SK-N-SH (cell line): ENCODE data around the gene SEMA4G. TPM values are rescaled to one million over a fixed set of nuclear protein-coding genes. Genes with fewer than 3 reads are reported as not detected.

Experiments
- CTCF ChIA-PET: fragments of 300-600, 350-600 bp; formaldehyde crosslinking; extraction: SDS; loops from one replicate; lab custom pipeline; 2021; lab: Yijun Ruan, JAX
- POLR2A ChIA-PET: fragments of 350-600 bp; sonication (Branson Sonifier 250); formaldehyde crosslinking; extraction: SDS; loops from one replicate; lab custom pipeline; 2020; ENCODE audit warnings: antibody characterized with exemption, inconsistent platforms; lab: Yijun Ruan, JAX
- DNase-seq: peaks from one replicate; pipeline ENCODE4 v3.0.0; 2012
- H2AFZ ChIP-seq: fragments of 200-600 bp; sonication (generic); 2 replicates; pipeline ENCODE4 v1.8.1; 2016; ENCODE audit warnings: antibody characterized with exemption, mild to moderate bottlenecking, low read depth
- H3F3A ChIP-seq: fragments of 200-600 bp; sonication (generic); replicated peaks from 2 replicates; pipeline ENCODE3; 2016; ENCODE audit warnings: antibody characterized with exemption, mild to moderate bottlenecking; ENCODE audit not compliant: insufficient read depth
- H3K27ac ChIP-seq, 2 experiments: fragments of 200-500 bp in 1 of 2; fragments of 200-600 bp in 1 of 2; sonication (Bioruptor generic) in 1 of 2; sonication (generic), shearing (Covaris generic) in 1 of 2; 2 replicates each; pipeline versions ENCODE4 v1.5.1 to v1.6.1; 2014 to 2016; ENCODE audit warnings: low read depth in 2 of 2, inconsistent platforms in 1 of 2, low read length in 1 of 2, mild to moderate bottlenecking in 1 of 2, mixed read lengths in 1 of 2
- H3K27me3 ChIP-seq: fragments of 200-600 bp; sonication (generic), shearing (Covaris generic); 2 replicates; pipeline ENCODE4 v1.6.1; 2016; ENCODE audit warnings: mixed run types; ENCODE audit not compliant: insufficient read depth
- H3K36me3 ChIP-seq, 2 experiments: fragments of 200-500 bp in 1 of 2; fragments of 200-600 bp in 1 of 2; sonication (Bioruptor generic) in 1 of 2; sonication (generic) in 1 of 2; replicated peaks in 1 of 2; 2 replicates each; pipeline versions ENCODE3 to v1.5.1; 2014 to 2016; ENCODE audit warnings: low read length in 1 of 2, mild to moderate bottlenecking in 1 of 2; ENCODE audit not compliant: insufficient read depth in 2 of 2, control insufficient read depth in 1 of 2
- H3K4me1 ChIP-seq, 2 experiments: fragments of 200-500 bp in 1 of 2; fragments of 200-600 bp in 1 of 2; sonication (Bioruptor generic) in 1 of 2; sonication (generic), shearing (Covaris generic) in 1 of 2; 2 replicates each; pipeline versions ENCODE4 v1.5.1 to v1.6.1; 2014 to 2016; ENCODE audit warnings: low read depth in 1 of 2, low read length in 1 of 2, mixed run types in 1 of 2; ENCODE audit not compliant: insufficient read depth in 2 of 2, control insufficient read depth in 1 of 2
- H3K4me2 ChIP-seq: fragments of 200-600 bp; sonication (generic), shearing (Covaris generic); 2 replicates; pipeline ENCODE4 v1.6.1; 2017; ENCODE audit warnings: mixed run types
- H3K4me3 ChIP-seq, 2 experiments: fragments of 200-500 bp in 1 of 2; fragments of 200-600 bp in 1 of 2; sonication (Bioruptor generic) in 1 of 2; sonication (generic), shearing (Covaris generic) in 1 of 2; 2 replicates each; pipeline versions ENCODE4 v1.5.1 to v1.8.1; 2014 to 2016; ENCODE audit warnings: low read depth in 2 of 2, inconsistent platforms in 1 of 2, low read length in 1 of 2, mild to moderate bottlenecking in 1 of 2, mixed read lengths in 1 of 2, moderate library complexity in 1 of 2
- H3K79me2 ChIP-seq: fragments of 200-600 bp; sonication (generic); 2 replicates; pipeline ENCODE4 v1.8.1; 2017; ENCODE audit warnings: mild to moderate bottlenecking; ENCODE audit not compliant: insufficient read depth
- H3K9ac ChIP-seq: fragments of 200-600 bp; sonication (generic); 2 replicates; pipeline ENCODE4 v1.6.1; 2017; ENCODE audit warnings: mixed run types
- H3K9me2 ChIP-seq: fragments of 200-600 bp; sonication (generic); 2 replicates; pipeline ENCODE4 v1.6.1; 2017; ENCODE audit warnings: mixed run types
- H3K9me3 ChIP-seq: fragments of 200-600 bp; sonication (generic); 2 replicates; pipeline ENCODE4 v1.6.1; 2017; ENCODE audit warnings: mixed run types, mild to moderate bottlenecking, moderate library complexity
- H4K20me1 ChIP-seq: fragments of 200-600 bp; sonication (generic); 2 replicates; pipeline ENCODE4 v1.6.1; 2017; ENCODE audit warnings: mild to moderate bottlenecking, mixed run types; ENCODE audit not compliant: insufficient read depth
- GABPA ChIP-seq: IDR thresholded peaks from 2 replicates; pipeline ENCODE4 v1.4.0; 2012; ENCODE audit warnings: low read depth, mild to moderate bottlenecking
- MEF2A ChIP-seq: IDR thresholded peaks from 2 replicates; pipeline ENCODE4 v1.4.0; 2012; ENCODE audit warnings: low read depth, borderline replicate concordance
- POLR2AphosphoS5 ChIP-seq: IDR thresholded peaks from 2 replicates; pipeline ENCODE4 v1.6.1; 2012; ENCODE audit warnings: low read depth, low read length
- RXRA ChIP-seq: IDR thresholded peaks from 2 replicates; pipeline ENCODE4 v1.4.0; 2012; ENCODE audit warnings: low read depth, mild to moderate bottlenecking, borderline replicate concordance
- TAF1 ChIP-seq: IDR thresholded peaks from 2 replicates; pipeline ENCODE4 v1.6.1; 2012; ENCODE audit warnings: low read depth, mild to moderate bottlenecking, low read length, moderate library complexity, borderline replicate concordance
- WGBS: methylation state at CpG from one replicate; pipeline ENCODE4 v1.1.6; 2017; ENCODE audit warnings: low lambda C conversion rate; 5-methylcytosine and 5-hydroxymethylcytosine counted together
- polyA plus RNA-seq, 3 experiments: library from polyadenylated mRNA; depleted of rRNA; stranded (reverse); fragments of >200 nt; gene quantifications; 2 replicates each; pipeline ENCODE4 v1.2.3, GENCODE V29; 2012
- TF ChIP-seq, protein P1 (sequence below): IDR thresholded peaks from 2 replicates; pipeline ENCODE4; 2012
- TF ChIP-seq, protein P2 (sequence below): fragments of 150-350 bp; IDR thresholded peaks from 2 replicates; pipeline ENCODE4 v1.6.1; 2017; ENCODE audit warnings: antibody characterized with exemption, low read length, low read depth, borderline replicate concordance
- TF ChIP-seq, protein P3 (sequence below): IDR thresholded peaks from 2 replicates; pipeline ENCODE4 v1.4.0; 2012; ENCODE audit warnings: low read depth, borderline replicate concordance
- TF ChIP-seq, protein P4 (sequence below): IDR thresholded peaks from 2 replicates; pipeline ENCODE4 v1.4.0; 2012; ENCODE audit warnings: low read depth
- TF ChIP-seq, protein P5 (sequence below): fragments of 200-600 bp; sonication (generic); IDR thresholded peaks from 2 replicates; pipeline ENCODE4 v1.6.1; 2017; ENCODE audit warnings: antibody characterized with exemption, mild to moderate bottlenecking, moderate library complexity

SEMA4G gene
- polyA plus RNA-seq, 1 of the 3 experiments (the other 2 are of a cell fraction) = 16.2 TPM

DNA sequence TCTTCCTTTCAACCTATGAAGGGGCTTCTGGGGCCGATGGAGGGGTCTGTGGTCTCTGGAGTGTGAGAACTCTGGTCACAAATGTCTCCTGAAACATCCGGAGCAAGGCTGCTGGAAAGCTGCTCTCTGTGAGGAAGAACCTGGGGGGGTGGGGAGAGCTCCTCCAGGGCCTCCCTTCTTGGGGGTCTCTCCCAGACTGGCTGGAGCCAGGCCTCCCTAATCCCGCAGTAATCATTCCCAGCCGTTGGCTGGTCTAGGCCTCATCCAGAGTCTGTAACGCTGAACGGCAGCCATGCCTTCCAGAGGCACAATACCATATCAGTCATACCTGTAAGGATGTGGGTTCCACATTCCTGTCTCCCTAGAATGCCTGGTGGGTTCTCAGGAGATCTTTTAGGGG lies 25.9 kb downstream of the SEMA4G start:
- no peak overlapping the region for H2AFZ ChIP-seq
- no peaks in the 10 kb centered on the region for H3K9me3 ChIP-seq
- H3K4me1 ChIP-seq = peaks cover 9 to 22% of the 10 kb centered on the region in 2 experiments; a peak in 3 of 4 replicates
- H4K20me1 ChIP-seq = 0 out of 2 replicates have a peak, but pooled peaks cover 4% of the 10 kb centered on the region
- H3K79me2 ChIP-seq = peaks cover 27% of the 10 kb centered on the region
- WGBS = 55% methylated on average over 5 of the region's 6 CpGs
- no peak for DNase-seq
- no peak overlapping the region for H3K4me2 ChIP-seq
- H3K9me2 ChIP-seq = no peaks in the 10 kb centered on the region
- H3F3A ChIP-seq = peaks cover 32% of the 10 kb centered on the region
- no peak overlapping the region; a peak in 1 of 4 replicates for H3K27ac ChIP-seq
- no peak overlapping the region for H3K4me3 ChIP-seq
- POLR2A ChIA-PET = interaction anchor here (0.6 to 1.6 kb wide), 2 partner anchors 14 to 152 kb away, joined by 3 read pairs; no protein-coding TSS in a partner anchor
- H3K9ac ChIP-seq = no peak overlapping the region
- no peaks in the 10 kb centered on the region for H3K27me3 ChIP-seq
- peaks cover 16 to 34% of the 10 kb centered on the region in 2 experiments for H3K36me3 ChIP-seq
- no peak for TF ChIP-seq MEF2A
- TF ChIP-seq, protein P1, sequence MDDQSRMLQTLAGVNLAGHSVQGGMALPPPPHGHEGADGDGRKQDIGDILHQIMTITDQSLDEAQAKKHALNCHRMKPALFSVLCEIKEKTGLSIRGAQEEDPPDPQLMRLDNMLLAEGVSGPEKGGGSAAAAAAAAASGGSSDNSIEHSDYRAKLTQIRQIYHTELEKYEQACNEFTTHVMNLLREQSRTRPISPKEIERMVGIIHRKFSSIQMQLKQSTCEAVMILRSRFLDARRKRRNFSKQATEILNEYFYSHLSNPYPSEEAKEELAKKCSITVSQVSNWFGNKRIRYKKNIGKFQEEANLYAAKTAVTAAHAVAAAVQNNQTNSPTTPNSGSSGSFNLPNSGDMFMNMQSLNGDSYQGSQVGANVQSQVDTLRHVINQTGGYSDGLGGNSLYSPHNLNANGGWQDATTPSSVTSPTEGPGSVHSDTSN = 0 out of 2 replicates have a peak, but pooled peaks have one; percentile 4
- TF ChIP-seq, all 33 proteins: peak for 1
- CTCF ChIA-PET = interaction anchor here (1.2 to 24.5 kb wide), 4 partner anchors 14 to 253 kb away, joined by 3 to 443 read pairs (median 68); no protein-coding TSS in a partner anchor

DNA sequence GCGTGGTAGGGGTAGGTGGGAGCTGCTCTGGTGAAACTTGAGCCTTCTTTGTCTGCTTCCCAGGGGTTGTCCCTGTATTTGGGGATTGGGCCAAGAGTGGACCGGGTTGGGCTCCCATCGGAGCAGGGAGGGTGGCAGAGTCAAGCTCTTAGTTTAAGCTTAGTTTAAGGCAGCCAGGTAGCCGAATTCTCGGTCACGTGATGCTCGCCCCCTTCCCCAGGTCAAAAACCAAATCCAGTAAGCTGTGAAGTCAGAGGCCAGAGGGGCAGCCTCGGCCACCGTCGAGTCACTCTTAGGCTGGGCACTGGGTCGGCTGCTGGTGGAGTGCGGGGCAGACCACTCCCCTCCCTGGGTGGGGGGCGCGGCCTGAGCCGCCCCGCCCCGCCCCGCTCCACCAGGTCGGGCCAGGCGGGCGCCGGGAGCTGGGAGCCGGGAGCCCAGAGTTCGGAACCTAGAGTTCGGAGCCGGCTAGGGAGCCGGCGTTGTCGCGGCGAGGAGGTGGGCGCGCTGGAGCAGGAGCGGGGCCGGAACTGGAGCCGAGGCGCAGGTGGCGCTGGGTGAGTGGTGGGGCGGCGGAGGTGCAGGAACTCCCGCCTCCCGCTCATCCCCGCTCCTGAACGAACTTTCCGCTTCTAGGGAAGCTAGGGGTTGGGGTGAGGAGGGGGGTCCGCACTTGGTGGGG lies 27.5 kb downstream of the SEMA4G start:
- Histone ChIP-seq H3K79me2 (peaks cover 34% of the 10 kb centered on the region), H3K4me1 (peaks cover 15 to 30% of the 10 kb centered on the region in 2 experiments; a peak in 3 of 4 replicates), H4K20me1 (peaks cover 5% of the 10 kb centered on the region), H3K4me2 (peak overlapping the region; percentile 97), H3K27me3 (no peaks in the 10 kb centered on the region), H3K4me3 (peak overlapping the region; percentile 66 to 90), H3K27ac (peak overlapping the region; percentile 98 to 99), H3K9me2 (no peaks in the 10 kb centered on the region), H3K36me3 (peaks cover 3 to 22% of the 10 kb centered on the region in 2 experiments), H3K9me3 (no peaks in the 10 kb centered on the region), H3K9ac (peak overlapping the region; percentile 99), H2AFZ (peak overlapping the region; percentile 72; the same call in 1 of the 2 replicates), H3F3A (peaks cover 40% of the 10 kb centered on the region)
- ChIA-PET POLR2A (interaction anchor here (0.5 to 2.2 kb wide), 6 partner anchors 9 to 69 kb away, joined by 3 to 8 read pairs (median 3); partner anchors contain the start of genes MRPL43 and TWNK), CTCF (interaction anchor here (0.6 to 24.5 kb wide), 20 partner anchors 9 to 144 kb away, joined by 3 to 443 read pairs (median 4); partner anchors contain the start of genes MRPL43, PDZD7, SEMA4G and SFXN3)
- DNase-seq = peak; percentile 85
- 54% methylated on average over 6 of the region's 46 CpGs for WGBS
- TF ChIP-seq, protein P2, sequence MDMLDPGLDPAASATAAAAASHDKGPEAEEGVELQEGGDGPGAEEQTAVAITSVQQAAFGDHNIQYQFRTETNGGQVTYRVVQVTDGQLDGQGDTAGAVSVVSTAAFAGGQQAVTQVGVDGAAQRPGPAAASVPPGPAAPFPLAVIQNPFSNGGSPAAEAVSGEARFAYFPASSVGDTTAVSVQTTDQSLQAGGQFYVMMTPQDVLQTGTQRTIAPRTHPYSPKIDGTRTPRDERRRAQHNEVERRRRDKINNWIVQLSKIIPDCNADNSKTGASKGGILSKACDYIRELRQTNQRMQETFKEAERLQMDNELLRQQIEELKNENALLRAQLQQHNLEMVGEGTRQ = no peak
- no peak for TF ChIP-seq RXRA
- TF ChIP-seq, protein P3, sequence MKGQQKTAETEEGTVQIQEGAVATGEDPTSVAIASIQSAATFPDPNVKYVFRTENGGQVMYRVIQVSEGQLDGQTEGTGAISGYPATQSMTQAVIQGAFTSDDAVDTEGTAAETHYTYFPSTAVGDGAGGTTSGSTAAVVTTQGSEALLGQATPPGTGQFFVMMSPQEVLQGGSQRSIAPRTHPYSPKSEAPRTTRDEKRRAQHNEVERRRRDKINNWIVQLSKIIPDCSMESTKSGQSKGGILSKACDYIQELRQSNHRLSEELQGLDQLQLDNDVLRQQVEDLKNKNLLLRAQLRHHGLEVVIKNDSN = peak; percentile 72
- TF ChIP-seq, protein P4, sequence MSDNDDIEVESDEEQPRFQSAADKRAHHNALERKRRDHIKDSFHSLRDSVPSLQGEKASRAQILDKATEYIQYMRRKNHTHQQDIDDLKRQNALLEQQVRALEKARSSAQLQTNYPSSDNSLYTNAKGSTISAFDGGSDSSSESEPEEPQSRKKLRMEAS = 0 out of 2 replicates have a peak, but pooled peaks have one; percentile 52
- no peak for TF ChIP-seq TAF1
- TF ChIP-seq, protein P5, sequence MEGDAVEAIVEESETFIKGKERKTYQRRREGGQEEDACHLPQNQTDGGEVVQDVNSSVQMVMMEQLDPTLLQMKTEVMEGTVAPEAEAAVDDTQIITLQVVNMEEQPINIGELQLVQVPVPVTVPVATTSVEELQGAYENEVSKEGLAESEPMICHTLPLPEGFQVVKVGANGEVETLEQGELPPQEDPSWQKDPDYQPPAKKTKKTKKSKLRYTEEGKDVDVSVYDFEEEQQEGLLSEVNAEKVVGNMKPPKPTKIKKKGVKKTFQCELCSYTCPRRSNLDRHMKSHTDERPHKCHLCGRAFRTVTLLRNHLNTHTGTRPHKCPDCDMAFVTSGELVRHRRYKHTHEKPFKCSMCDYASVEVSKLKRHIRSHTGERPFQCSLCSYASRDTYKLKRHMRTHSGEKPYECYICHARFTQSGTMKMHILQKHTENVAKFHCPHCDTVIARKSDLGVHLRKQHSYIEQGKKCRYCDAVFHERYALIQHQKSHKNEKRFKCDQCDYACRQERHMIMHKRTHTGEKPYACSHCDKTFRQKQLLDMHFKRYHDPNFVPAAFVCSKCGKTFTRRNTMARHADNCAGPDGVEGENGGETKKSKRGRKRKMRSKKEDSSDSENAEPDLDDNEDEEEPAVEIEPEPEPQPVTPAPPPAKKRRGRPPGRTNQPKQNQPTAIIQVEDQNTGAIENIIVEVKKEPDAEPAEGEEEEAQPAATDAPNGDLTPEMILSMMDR = no peak
- TF ChIP-seq POLR2AphosphoS5 = 0 out of 2 replicates have a peak, but pooled peaks have one; percentile 37
- TF ChIP-seq GABPA = peak; percentile 41; the same call in 1 of the 2 replicates
